Measurements from ENCODE around the gene TCEAL3. TPM values are rescaled to one million over a fixed set of nuclear protein-coding genes. Genes with fewer than 3 reads are reported as not detected.

The TCEAL3 gene
- total and polyA plus RNA-seq, 9 of the 15 experiments (the other 6 are each of a cell fraction or from before 2014, with no cell fraction given) = not detected

- Histone ChIP-seq H3K36me3 (ENCODE audit: control insufficient read depth, insufficient read depth, low read length) (no peaks in the 10 kb centered on the region), H3K27ac (ENCODE audit: extremely low read depth, low read depth, low read length) (no peak overlapping the region), H3K9ac (ENCODE audit: insufficient read depth in 1 of 2, low read depth in 2 of 2, low read length in 2 of 2) (no peak overlapping the region), H3K4me3 (no peak overlapping the region), H3K9me1 (ENCODE audit: control insufficient read depth, insufficient read depth, low read length) (no peaks in the 10 kb centered on the region), H3K79me2 (ENCODE audit: control insufficient read depth, insufficient read depth, low read length) (no peaks in the 10 kb centered on the region), H2AFZ (ENCODE audit: low read depth, low read length) (no peak overlapping the region), H3K27me3 (ENCODE audit: control insufficient read depth in 2 of 2, insufficient read depth in 2 of 2, low read length in 2 of 2) (no peaks in the 10 kb centered on the region), H4K20me1 (replicated peaks; ENCODE audit: control insufficient read depth, insufficient read depth, low read length) (no peaks in the 10 kb centered on the region; the same call in 1 of the 2 replicates), H3K9me3 (replicated peaks; ENCODE audit: control insufficient read depth, insufficient read depth, low read depth, low read length) (no peaks in the 10 kb centered on the region), H3K4me2 (ENCODE audit: insufficient read depth, low read length) (no peak overlapping the region), H3K4me1 (replicated peaks in 1 of 2; ENCODE audit: control insufficient read depth in 2 of 2, insufficient read depth in 2 of 2, low read length in 2 of 2) (no peaks in the 10 kb centered on the region)
- 8% methylated on average over 1 of the region's 1 CpG for WGBS (ENCODE audit: insufficient coverage, low coverage, missing lambda C conversion rate)
- ATAC-seq (no peak), FAIRE-seq (no peak), DNase-seq (ENCODE audit: extremely low read depth in 1 of 4, low spot score in 3 of 4) (no peak)
- BruUV-seq (replicated peaks) = no TSS peak
- CTCF ChIA-PET (ENCODE audit: low intra/inter-chr PET ratio) = no interaction called here
- intact Hi-C loops (cut with micrococcal nuclease) (no loop called here), in situ Hi-C loops (cut with MboI) (no loop called here)
- POLR2A ChIA-PET = no interaction called here
- no peak for TF ChIP-seq MECOM (CRISPR knock-in tag; IDR thresholded peaks at IDR 0.05)
- TF ChIP-seq ZFP1 (CRISPR knock-in tag; IDR thresholded peaks at IDR 0.05) = no peak
- TF ChIP-seq ZNF740 (CRISPR knock-in tag; IDR thresholded peaks at IDR 0.05) = no peak
- no peak for TF ChIP-seq ZNF740 (tag; IDR thresholded peaks at IDR 0.05)
- no peak for TF ChIP-seq GATA2 (CRISPR knock-in tag; IDR thresholded peaks at IDR 0.05)
- TF ChIP-seq IRF1 (CRISPR knock-in tag; IDR thresholded peaks at IDR 0.05; ENCODE audit: borderline replicate concordance) = no peak
- no peak for TF ChIP-seq GTF3C2 (IDR thresholded peaks at IDR 0.05; ENCODE audit: borderline replicate concordance, extremely low read depth, insufficient read length)
- TF ChIP-seq RNF219 (CRISPR knock-in tag; IDR thresholded peaks at IDR 0.05) = no peak
- TF ChIP-seq ZNF253 (CRISPR knock-in tag; conservative IDR thresholded peaks at IDR 0.05) = no peak
- no peak for TF ChIP-seq CEBPB (tag; IDR thresholded peaks at IDR 0.05)
- TF ChIP-seq BRF2 (IDR thresholded peaks at IDR 0.05; ENCODE audit: borderline replicate concordance, insufficient read depth, insufficient read length) = no peak
- no peak for TF ChIP-seq MCM2 (IDR thresholded peaks at IDR 0.05; ENCODE audit: low read depth)
- TF ChIP-seq TSC22D4 (tag; IDR thresholded peaks at IDR 0.05) = no peak
- no peak for TF ChIP-seq SRSF7 (optimal IDR thresholded peaks at IDR 0.05; ENCODE audit: low read depth, low read length)
- no peak for TF ChIP-seq STAT5B (CRISPR knock-in tag; IDR thresholded peaks at IDR 0.05)
- TF ChIP-seq PHB (CRISPR knock-in tag; IDR thresholded peaks at IDR 0.05) = no peak
Observed at GRCh38 chrX:103613362-103613890, 5.7 kb downstream of the TCEAL3 start.
